ENCODE data around the gene KCNH2. TPM values are rescaled to one million over a fixed set of nuclear protein-coding genes. Genes with fewer than 3 reads are reported as not detected.

Gene KCNH2
- total RNA-seq, 1 donor from 2014 or later, result 2.4 TPM

- intact Hi-C loops (cut with DNase I), result no loop called here
- Histone ChIP-seq H3K9me3 (no peaks in the 10 kb centered on the region), H3K27me3 (ENCODE audit: low read depth) (peaks cover 12% of the 10 kb centered on the region), H3K4me3 (no peak overlapping the region), H3K4me1 (no peaks in the 10 kb centered on the region), H3K27ac (no peak overlapping the region), H3K36me3 (no peaks in the 10 kb centered on the region)
- ATAC-seq, result no peak
- no peak for TF ChIP-seq CTCF (IDR thresholded peaks at IDR 0.05)
- no peak for DNase-seq
Measured at GRCh38 chr7:150908173-150908572, 69.9 kb downstream of the KCNH2 start.

GRCh38 chr7:150904011-150904909 is 73.9 kb downstream of the KCNH2 start:
- H3K27ac ChIP-seq, result no peak overlapping the region
- H3K27me3 ChIP-seq (ENCODE audit: low read depth), result peaks cover 25% of the 10 kb centered on the region
- no peak for ATAC-seq
- intact Hi-C loops (cut with DNase I), result no loop called here
- no peaks in the 10 kb centered on the region for H3K9me3 ChIP-seq
- H3K4me3 ChIP-seq, result no peak overlapping the region
- no peaks in the 10 kb centered on the region for H3K4me1 ChIP-seq
- no peaks in the 10 kb centered on the region for H3K36me3 ChIP-seq
- TF ChIP-seq CTCF (IDR thresholded peaks at IDR 0.05), result no peak
- DNase-seq, result no peak

- no peaks in the 10 kb centered on the region for H3K9me3 ChIP-seq
- H3K4me1 ChIP-seq, result no peaks in the 10 kb centered on the region
- peaks cover 25% of the 10 kb centered on the region for H3K27me3 ChIP-seq (ENCODE audit: low read depth)
- no peak overlapping the region for H3K4me3 ChIP-seq
- DNase-seq (peak; percentile 71), ATAC-seq (peak; percentile 87 to 89)
- H3K27ac ChIP-seq, result no peak overlapping the region
- TF ChIP-seq CTCF (IDR thresholded peaks at IDR 0.05), result no peak
- intact Hi-C loops (cut with DNase I), result no loop called here
- H3K36me3 ChIP-seq, result no peaks in the 10 kb centered on the region
Measured at GRCh38 chr7:150903606-150904005, 74.5 kb downstream of the KCNH2 start.

GRCh38 chr7:150902078-150903033 is 75.8 kb downstream of the KCNH2 start:
- Histone ChIP-seq H3K4me1 (no peaks in the 10 kb centered on the region), H3K36me3 (no peaks in the 10 kb centered on the region), H3K27me3 (ENCODE audit: low read depth) (peaks cover 34% of the 10 kb centered on the region), H3K9me3 (no peaks in the 10 kb centered on the region), H3K4me3 (no peak overlapping the region), H3K27ac (no peak overlapping the region)
- intact Hi-C loops (cut with DNase I), result no loop called here
- DNase-seq (no peak), ATAC-seq (no peak)
- no peak for TF ChIP-seq CTCF (IDR thresholded peaks at IDR 0.05)

GRCh38 chr7:150901160-150902035 is 76.7 kb downstream of the KCNH2 start:
- Histone ChIP-seq H3K4me1 (no peaks in the 10 kb centered on the region), H3K9me3 (no peaks in the 10 kb centered on the region), H3K4me3 (no peak overlapping the region), H3K27me3 (ENCODE audit: low read depth) (peaks cover 41% of the 10 kb centered on the region), H3K36me3 (no peaks in the 10 kb centered on the region), H3K27ac (no peak overlapping the region)
- TF ChIP-seq CTCF (IDR thresholded peaks at IDR 0.05), result no peak
- no peak for ATAC-seq
- DNase-seq, result no peak
- intact Hi-C loops (cut with DNase I), result no loop called here
